Naive B cell (primary cell): Measurements from ENCODE around the gene PC. TPM values are rescaled to one million over a fixed set of nuclear protein-coding genes. Genes with fewer than 3 reads are reported as not detected.
A peak's percentile ranks its signal among the peaks of the same experiment; 100 is the strongest.
"Not testable (repeated sequence)": the region's sequence is repeated elsewhere in the genome, so short reads cannot be mapped to it uniquely, and the experiment has no call there.

Experiments used
- ATAC-seq, 2 donors: fragments of 150-1000 bp; cut with Tn5 transposase; 2 replicates each; pipeline ENCODE4 v1.10.0; 2021; ENCODE audit warnings: low read depth in 2 of 2, mild to moderate bottlenecking in 2 of 2, moderate library complexity in 2 of 2
- DNase-seq: peaks from one replicate; pipeline ENCODE4 v3.0.0; 2022
- H3K27ac Mint-ChIP-seq, 6 donors: one replicate each; pipeline ENCODE4 v1.8.0; 2020 to 2022; ENCODE audit warnings: mild to moderate bottlenecking in 6 of 6, mixed read lengths in 6 of 6, moderate library complexity in 5 of 6, inconsistent platforms in 2 of 6
- H3K27me3 Mint-ChIP-seq, 3 donors: one replicate each; pipeline ENCODE4 v1.8.0; 2021 to 2022; ENCODE audit warnings: mixed read lengths in 3 of 3, mild to moderate bottlenecking in 1 of 3
- H3K36me3 Mint-ChIP-seq, 2 donors: one replicate each; pipeline ENCODE4 v1.8.0; 2020 to 2022; ENCODE audit warnings: mixed read lengths in 2 of 2, inconsistent platforms in 1 of 2, mild to moderate bottlenecking in 1 of 2
- H3K4me1 Mint-ChIP-seq, 3 donors: one replicate each; pipeline ENCODE4 v1.8.0; 2020 to 2022; ENCODE audit warnings: mixed read lengths in 3 of 3, inconsistent platforms in 1 of 3, mild to moderate bottlenecking in 1 of 3, moderate library complexity in 1 of 3
- H3K4me3 Mint-ChIP-seq, 8 donors: one replicate each; pipeline ENCODE4 v1.8.0; 2020 to 2022; ENCODE audit warnings: mild to moderate bottlenecking in 8 of 8, mixed read lengths in 8 of 8, moderate library complexity in 8 of 8, inconsistent platforms in 2 of 8
- H3K9me3 Mint-ChIP-seq, 7 donors: one replicate each; pipeline ENCODE4 v1.8.0; 2020 to 2022; ENCODE audit warnings: mixed read lengths in 7 of 7, mild to moderate bottlenecking in 5 of 7, inconsistent platforms in 2 of 7, moderate library complexity in 1 of 7
- polyA plus RNA-seq, 6 donors: library from polyadenylated mRNA; unstranded; fragments of 300-500 nt; fragmentation: Illumina TruSeq; gene quantifications; one replicate each; pipeline ENCODE4 v1.2.3, GENCODE V29; 2021; ENCODE audit warnings: low read depth in 6 of 6

The PC gene
- polyA plus RNA-seq, result 1 to 10 TPM in 5 of 6 donors, under 1 TPM in 1; 0.96 to 4.2 (median 1.7) TPM

- H3K4me1 Mint-ChIP-seq, result peaks cover 16 to 27% (median 26%) of the 10 kb centered on the region in 3 donors
- H3K27me3 Mint-ChIP-seq, result no peaks in the 10 kb centered on the region
- H3K27ac Mint-ChIP-seq, result peak within 1 kb of the TSS; percentile 33 to 93 (median 82)
- ATAC-seq (peak; percentile 96 to 97), DNase-seq (peak; percentile 95)
- H3K4me3 Mint-ChIP-seq, result peak within 1 kb of the TSS; percentile 64 to 97 (median 92)
- no peaks in the 10 kb centered on the region for H3K36me3 Mint-ChIP-seq
- H3K9me3 Mint-ChIP-seq, result no peaks in the 10 kb centered on the region
Observed at GRCh38 chr11:66958232-66958955, at the start of gene PC. Gene PC, minus strand, starts transcription at chr11:66958383. Its CDS starts 86,224 bp downstream, at chr11:66872159.

DNA sequence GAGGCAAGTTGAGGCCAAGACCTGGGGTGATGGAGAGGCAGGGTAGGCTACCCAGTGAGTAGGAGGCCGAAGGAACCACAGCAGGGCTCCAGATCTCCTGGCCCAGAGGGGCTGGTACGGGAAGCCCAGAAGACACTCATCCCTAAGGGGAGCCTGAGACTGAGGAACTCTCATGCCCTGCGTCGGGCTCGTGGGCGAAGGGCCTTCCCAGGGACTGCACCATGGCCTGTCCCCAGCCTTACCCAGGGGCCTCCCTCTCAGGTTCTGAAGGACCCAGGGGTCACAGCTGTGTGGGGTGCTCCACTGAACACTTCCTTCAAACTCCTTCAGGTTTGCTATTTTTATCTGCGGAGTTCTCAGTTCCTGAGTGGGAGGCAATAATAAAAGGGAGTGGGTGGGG is 48.9 kb upstream of the PC start:
- Mint-ChIP-seq H3K27me3 (peaks cover 8 to 21% (median 17%) of the 10 kb centered on the region in 3 donors), H3K36me3 (no peaks in the 10 kb centered on the region), H3K27ac (no peak overlapping the region), H3K4me1 (peaks cover 0 to 5% (median 0%) of the 10 kb centered on the region in 3 donors), H3K9me3 (no peaks in the 10 kb centered on the region), H3K4me3 (no peak overlapping the region)
- no peak for ATAC-seq
- no peak for DNase-seq

DNA sequence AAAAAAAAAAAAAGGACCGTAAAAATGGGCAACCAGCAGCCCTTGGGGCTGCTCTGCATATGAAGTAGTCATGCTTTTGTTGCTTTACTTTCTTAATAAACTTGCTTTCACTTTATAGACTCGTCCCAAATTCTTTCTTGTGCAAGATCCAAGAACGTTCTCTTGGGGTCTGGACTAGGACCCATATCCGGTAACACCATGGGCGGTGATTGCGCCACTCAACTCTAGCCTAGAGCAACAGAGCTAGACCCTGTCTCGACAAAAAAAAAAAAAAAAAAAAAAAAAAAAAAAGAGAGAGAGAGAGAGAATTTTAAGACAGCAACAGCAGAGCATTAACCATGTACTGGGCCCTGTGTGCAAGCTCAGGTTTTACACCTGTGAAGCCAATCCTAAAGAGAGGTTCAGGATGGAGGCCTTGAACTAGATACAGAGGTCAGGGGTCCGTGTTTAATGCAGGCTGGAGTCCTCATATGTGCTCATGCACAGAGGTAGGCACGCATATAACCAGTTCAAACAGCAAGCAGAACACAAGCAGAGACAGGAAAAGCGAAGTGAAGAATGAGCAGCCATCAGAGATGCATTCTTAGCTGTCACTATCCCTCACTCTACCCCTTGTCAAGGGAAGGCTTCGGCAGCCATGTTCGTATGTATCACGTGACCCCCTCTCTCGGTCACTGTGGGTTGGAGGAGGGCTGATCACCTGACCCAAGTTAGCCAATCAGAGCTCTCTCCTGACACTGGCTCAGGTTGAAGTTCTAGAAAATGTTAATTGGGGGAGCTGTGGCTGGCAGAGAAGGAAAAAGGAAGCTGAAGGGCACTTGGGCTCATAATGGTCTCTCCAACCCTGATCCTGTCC is 48.1 kb upstream of the PC start:
- no peak for DNase-seq
- H3K4me1 Mint-ChIP-seq, result peaks cover 0 to 5% (median 0%) of the 10 kb centered on the region in 3 donors
- no peaks in the 10 kb centered on the region for H3K36me3 Mint-ChIP-seq
- ATAC-seq, result peak in 1 of 2 donors; percentile 28
- H3K27ac Mint-ChIP-seq, result no peak overlapping the region
- peaks cover 8 to 24% (median 15%) of the 10 kb centered on the region in 3 donors for H3K27me3 Mint-ChIP-seq
- H3K4me3 Mint-ChIP-seq, result no peak overlapping the region
- H3K9me3 Mint-ChIP-seq, result no peaks in the 10 kb centered on the region

DNA sequence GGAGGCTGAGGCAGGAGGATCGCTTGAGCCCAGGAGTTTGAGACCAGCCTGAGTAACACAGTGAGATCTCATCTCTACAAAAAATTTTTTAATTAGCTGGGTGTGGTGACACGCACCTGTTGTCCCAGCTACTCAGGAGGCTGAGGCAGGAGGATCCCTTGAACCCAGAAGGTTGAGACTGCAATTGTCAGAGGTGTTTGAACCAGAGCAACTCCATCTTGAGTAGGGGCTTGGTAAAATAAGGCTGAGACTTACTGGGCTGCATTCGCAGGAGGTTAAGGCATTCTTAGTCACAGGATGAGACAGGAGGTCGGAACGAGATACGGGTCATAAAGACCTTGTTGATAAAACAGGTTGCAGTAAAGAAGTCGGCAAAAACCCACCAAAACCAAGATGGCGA is 47.0 kb upstream of the PC start:
- H3K9me3 Mint-ChIP-seq, DNase-seq, H3K4me3 Mint-ChIP-seq, ATAC-seq, H3K4me1 Mint-ChIP-seq, H3K36me3 Mint-ChIP-seq: not testable (repeated sequence)
- Mint-ChIP-seq H3K27me3 (peaks cover 7 to 24% (median 15%) of the 10 kb centered on the region in 3 donors), H3K27ac (peak overlapping the region in 2 of 6 donors; percentile 64 to 76)

DNA sequence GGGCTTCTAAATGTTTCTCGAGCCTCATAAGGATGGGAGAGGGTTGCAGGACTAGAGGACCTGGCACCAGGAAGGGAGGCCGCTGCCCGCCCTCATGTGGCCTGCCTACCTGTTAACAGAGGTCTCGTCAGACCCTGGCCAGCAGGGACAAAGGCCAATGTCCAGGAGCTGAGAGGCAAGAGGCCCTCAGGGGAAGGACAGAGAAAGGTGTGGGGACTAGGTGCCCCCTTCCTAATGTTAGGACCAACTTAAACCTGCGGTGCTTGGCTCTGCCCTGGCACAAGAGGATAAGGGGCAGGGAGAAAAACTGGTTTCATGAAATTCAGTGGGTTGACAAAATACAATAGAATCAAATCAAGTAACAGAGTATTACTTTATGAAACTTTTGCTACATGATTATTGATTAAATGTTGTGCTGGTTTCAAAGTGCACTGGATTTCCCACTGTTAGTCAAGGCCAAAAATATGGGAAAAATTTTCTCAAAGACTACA is 44.8 kb upstream of the PC start:
- no peaks in the 10 kb centered on the region for H3K36me3 Mint-ChIP-seq
- H3K27ac Mint-ChIP-seq, result peak overlapping the region in 1 of 6 donors; percentile 28
- no peak overlapping the region for H3K4me3 Mint-ChIP-seq
- no peak for DNase-seq
- H3K9me3 Mint-ChIP-seq, result no peaks in the 10 kb centered on the region
- no peak for ATAC-seq
- peaks cover 0 to 5% (median 0%) of the 10 kb centered on the region in 3 donors for H3K4me1 Mint-ChIP-seq
- H3K27me3 Mint-ChIP-seq, result peaks cover 0 to 17% (median 3%) of the 10 kb centered on the region in 3 donors

DNA sequence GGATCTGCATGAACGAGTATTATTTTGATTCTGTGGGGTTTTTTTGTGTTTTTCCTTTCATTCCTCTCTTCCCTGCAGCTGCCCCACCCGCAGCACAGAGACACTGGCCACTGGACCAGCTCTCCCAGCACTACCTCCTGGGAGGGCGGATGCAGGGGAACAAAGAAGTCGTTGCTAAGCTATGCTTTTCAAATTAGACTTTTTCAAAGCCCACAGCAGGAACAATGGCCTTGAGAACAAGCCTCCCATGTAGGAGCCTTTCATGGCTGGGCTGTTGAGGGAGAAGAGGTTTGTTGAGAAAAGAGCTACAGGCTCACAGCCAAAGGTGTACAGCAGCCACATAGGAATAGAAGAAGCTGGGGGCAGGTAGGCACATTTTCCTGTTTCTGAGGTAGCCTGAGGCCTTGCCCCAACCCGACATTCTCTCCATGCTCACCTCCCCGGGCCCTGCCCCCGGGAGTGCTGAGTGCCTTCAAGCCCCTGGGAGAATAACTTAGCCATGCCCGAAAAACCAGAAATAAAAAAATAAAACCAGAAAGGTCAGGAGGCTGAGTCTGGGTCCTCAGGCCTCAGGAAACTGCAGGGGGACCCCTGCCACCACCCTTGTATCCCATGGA is 44.2 kb upstream of the PC start:
- DNase-seq, result no peak
- H3K9me3 Mint-ChIP-seq, result no peaks in the 10 kb centered on the region

DNA sequence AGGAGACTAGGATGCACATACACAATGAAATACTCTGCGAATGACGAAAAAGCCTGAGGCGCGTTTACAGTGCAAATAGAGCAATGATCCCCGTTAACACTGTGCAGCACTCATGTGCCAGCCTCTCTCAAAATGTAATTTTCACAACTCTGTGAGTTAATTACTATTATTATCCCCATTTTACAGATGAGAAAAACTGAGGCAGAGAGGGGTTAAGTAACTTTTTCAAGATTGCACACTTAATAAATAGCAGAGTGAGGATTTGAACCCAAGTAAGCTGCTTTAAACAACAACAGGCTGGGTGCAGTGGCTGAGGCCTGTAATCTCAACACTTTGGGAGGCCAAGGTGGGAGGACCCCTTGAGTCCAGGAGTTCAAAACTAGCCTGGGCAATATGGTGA is 43.1 kb upstream of the PC start:
- Mint-ChIP-seq H3K27me3 (peaks cover 10 to 30% (median 16%) of the 10 kb centered on the region in 3 donors), H3K4me1 (peaks cover 0 to under 1% (median 0%) of the 10 kb centered on the region in 3 donors), H3K9me3 (no peaks in the 10 kb centered on the region)

More for the DNA sequence above, 44.2 kb upstream of the PC start:
- no peak overlapping the region for H3K4me3 Mint-ChIP-seq
- H3K36me3 Mint-ChIP-seq, result no peaks in the 10 kb centered on the region
- ATAC-seq, result no peak
- H3K27me3 Mint-ChIP-seq, result peaks cover 4 to 22% (median 5%) of the 10 kb centered on the region in 3 donors
- no peak overlapping the region for H3K27ac Mint-ChIP-seq
- peaks cover 0 to 5% (median 0%) of the 10 kb centered on the region in 3 donors for H3K4me1 Mint-ChIP-seq

GRCh38 chr11:66999555-66999954 is 41.4 kb upstream of the PC start:
- no peaks in the 10 kb centered on the region for H3K4me1 Mint-ChIP-seq
- peaks cover 10 to 30% (median 16%) of the 10 kb centered on the region in 3 donors for H3K27me3 Mint-ChIP-seq
- H3K9me3 Mint-ChIP-seq, result no peaks in the 10 kb centered on the region
- no peak for ATAC-seq
- H3K27ac Mint-ChIP-seq, result no peak overlapping the region
- H3K36me3 Mint-ChIP-seq, result no peaks in the 10 kb centered on the region
- DNase-seq, result no peak
- no peak overlapping the region for H3K4me3 Mint-ChIP-seq

More for the DNA sequence above, 43.1 kb upstream of the PC start:
- Mint-ChIP-seq H3K36me3 (no peaks in the 10 kb centered on the region), H3K27ac (no peak overlapping the region), H3K4me3 (no peak overlapping the region)
- DNase-seq (no peak), ATAC-seq (no peak)

DNA sequence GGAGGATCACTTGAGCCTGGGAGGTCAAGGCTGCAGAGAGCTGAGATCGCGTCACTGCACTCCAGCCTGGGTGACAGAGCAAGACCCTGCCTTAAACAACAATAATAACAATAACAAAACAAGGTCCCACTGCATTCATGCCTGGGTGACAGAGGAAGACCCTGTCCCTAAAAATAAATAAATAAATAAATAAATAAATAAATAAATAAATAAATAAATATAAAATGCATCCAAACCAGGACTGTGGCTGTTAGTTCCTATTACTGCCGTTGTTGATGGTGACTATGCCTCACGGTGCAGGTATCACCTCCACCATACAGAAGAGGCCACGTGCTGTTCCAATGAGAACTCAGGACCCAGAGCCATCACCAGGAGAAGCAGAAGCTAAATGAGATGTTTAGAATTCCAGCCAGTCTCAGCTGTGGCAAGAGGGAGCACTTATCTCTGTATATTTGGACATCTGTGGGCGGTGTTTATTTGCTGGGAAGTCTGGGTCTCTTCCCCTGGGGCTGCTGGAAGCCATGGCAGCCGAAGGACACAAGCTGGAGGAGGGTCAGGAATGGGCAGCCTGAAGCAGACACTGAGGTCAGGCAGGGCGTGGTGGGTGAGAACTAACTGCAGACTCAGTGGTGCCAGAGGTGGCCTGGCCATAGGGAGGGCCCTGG is 38.6 kb upstream of the PC start:
- ATAC-seq (no peak), DNase-seq (no peak)
- no peaks in the 10 kb centered on the region for H3K4me1 Mint-ChIP-seq
- H3K36me3 Mint-ChIP-seq, result no peaks in the 10 kb centered on the region
- H3K27ac Mint-ChIP-seq, result no peak overlapping the region
- peaks cover 19 to 30% (median 23%) of the 10 kb centered on the region in 3 donors for H3K27me3 Mint-ChIP-seq
- H3K9me3 Mint-ChIP-seq, result no peaks in the 10 kb centered on the region
- no peak overlapping the region for H3K4me3 Mint-ChIP-seq

GRCh38 chr11:66992041-66992440 is 33.9 kb upstream of the PC start:
- DNase-seq (no peak), ATAC-seq (no peak)
- no peaks in the 10 kb centered on the region for H3K4me1 Mint-ChIP-seq
- H3K27ac Mint-ChIP-seq, result no peak overlapping the region
- H3K4me3 Mint-ChIP-seq, result no peak overlapping the region
- H3K36me3 Mint-ChIP-seq, result no peaks in the 10 kb centered on the region
- no peaks in the 10 kb centered on the region for H3K9me3 Mint-ChIP-seq
- H3K27me3 Mint-ChIP-seq, result peaks cover 18 to 39% (median 30%) of the 10 kb centered on the region in 3 donors

GRCh38 chr11:66989360-66989759 is 31.2 kb upstream of the PC start:
- peaks cover 16 to 56% (median 36%) of the 10 kb centered on the region in 3 donors for H3K27me3 Mint-ChIP-seq
- H3K36me3 Mint-ChIP-seq, H3K4me3 Mint-ChIP-seq, DNase-seq, H3K4me1 Mint-ChIP-seq, ATAC-seq, H3K9me3 Mint-ChIP-seq, H3K27ac Mint-ChIP-seq: not testable (repeated sequence)

GRCh38 chr11:66988741-66989140 is 30.6 kb upstream of the PC start:
- DNase-seq, H3K4me1 Mint-ChIP-seq, ATAC-seq, H3K4me3 Mint-ChIP-seq, H3K27ac Mint-ChIP-seq, H3K9me3 Mint-ChIP-seq, H3K36me3 Mint-ChIP-seq: not testable (repeated sequence)
- peaks cover 16 to 62% (median 37%) of the 10 kb centered on the region in 3 donors for H3K27me3 Mint-ChIP-seq
